ENCODE measurements around the gene SPTB.
"Not testable (repeated sequence)": the region's sequence is repeated elsewhere in the genome, so short reads cannot be mapped to it uniquely, and the experiment has no call there.

SPTB gene

GRCh38 chr14:64815257-64815656, 64.5 kb downstream of the SPTB start:
- no peak for DNase-seq

GRCh38 chr14:64812412-64812811, 67.3 kb downstream of the SPTB start:
- peak; percentile 97 for DNase-seq

GRCh38 chr14:64811676-64812075, 68.0 kb downstream of the SPTB start:
- peak; percentile 40 for DNase-seq

DNA sequence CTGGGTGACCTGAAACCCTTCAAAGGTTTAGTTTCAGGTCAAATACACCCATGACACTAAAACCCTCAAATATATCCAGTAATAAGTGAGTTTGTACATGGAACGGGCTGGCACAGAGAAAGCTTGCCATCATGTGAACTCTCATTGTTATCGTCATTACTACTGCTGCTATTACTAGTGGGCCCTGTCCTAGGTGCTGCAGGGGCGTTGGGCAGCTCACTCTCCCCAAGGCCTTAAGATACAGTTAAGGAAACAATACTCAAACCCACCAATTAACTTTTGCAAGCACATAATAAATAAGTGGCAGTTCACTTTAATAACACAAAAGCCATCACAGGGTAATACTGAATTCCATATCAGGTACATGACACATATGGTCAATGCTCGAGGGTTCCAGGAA, 71.3 kb downstream of the SPTB start:
- no peak for DNase-seq

- DNase-seq, result no peak
Observed at GRCh38 chr14:64807551-64807950, 72.2 kb downstream of the SPTB start.

DNA sequence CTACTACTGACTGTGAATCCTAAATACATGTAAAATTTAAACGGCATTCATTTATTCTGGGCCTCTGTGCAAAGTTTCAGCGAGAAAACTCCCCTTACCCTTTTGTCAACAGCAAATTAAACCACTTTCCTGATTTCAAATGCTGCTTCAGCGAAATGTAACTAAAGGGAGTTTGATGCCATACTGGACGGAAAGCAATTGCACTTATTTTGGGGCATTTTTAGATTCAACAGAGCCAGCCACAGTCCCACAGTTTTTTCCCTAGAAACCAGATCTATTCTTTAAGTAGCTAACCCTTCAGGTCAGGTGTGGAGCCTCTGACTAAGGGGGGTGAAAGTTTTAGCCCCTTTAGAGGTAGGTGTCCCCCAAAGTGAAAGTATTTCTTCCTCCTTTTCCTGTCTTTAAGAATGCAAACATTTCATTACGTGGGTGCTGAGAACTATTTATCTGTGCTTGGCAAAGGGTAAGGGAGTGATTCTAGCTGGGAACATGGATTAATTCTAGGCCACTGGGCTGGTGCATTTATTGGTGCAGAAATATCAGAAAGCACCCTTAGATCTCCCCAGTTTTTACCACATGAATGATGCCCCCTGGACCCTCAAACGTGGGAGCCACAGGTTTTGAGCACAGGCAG, 72.7 kb downstream of the SPTB start:
- DNase-seq, result no peak

GRCh38 chr14:64806202-64806861, 73.4 kb downstream of the SPTB start:
- DNase-seq, result peak; percentile 98

DNA sequence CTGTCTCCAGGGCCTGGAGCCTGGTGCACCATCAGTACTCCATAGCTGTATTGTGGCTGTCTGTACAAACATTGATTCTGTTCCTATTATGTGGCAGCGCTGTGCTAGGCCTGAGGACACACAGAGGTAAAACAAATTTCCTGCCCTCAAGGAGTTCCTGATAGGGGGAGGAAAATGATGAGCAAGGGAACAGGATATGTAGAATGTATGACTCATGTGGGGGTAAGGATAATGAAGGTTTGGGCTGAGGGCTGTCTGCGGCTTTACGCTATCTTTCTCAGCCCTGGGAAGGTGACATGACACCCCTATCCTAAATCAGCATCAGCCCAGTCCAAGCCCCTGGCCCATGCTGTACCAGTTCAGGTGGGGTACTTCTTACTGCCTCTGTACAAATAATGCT, 74.1 kb downstream of the SPTB start:
- DNase-seq, result not testable (repeated sequence)

DNA sequence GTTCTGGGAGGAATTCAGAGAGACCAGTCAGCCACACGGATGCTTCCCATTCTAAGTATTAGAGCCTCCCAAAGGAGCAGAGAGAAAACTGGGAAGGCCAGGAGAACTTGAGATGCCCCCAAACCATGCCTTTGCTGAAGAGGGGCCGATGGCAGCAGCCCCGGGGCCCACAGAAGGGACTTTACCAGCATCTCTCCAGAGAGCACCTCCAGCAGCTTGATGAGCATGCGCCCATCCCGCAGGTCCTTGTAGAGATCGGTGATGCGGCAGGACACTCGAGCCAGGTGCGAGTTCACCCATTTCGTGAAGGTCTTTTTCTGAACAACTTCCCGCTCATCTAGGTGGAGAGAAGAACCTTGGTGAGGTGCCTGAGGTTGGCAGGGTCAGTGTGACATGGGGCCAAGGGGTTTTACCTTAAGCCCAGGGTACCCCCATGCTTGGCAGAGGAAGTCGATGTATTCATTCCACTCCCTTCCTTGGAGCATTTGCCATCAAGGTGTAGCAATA, 74.9 kb downstream of the SPTB start:
- no peak for DNase-seq

- no peak for DNase-seq
Observed at GRCh38 chr14:64801800-64802199, 77.9 kb downstream of the SPTB start.

- no peak for DNase-seq
Observed at GRCh38 chr14:64801046-64801445, 78.7 kb downstream of the SPTB start.

DNA sequence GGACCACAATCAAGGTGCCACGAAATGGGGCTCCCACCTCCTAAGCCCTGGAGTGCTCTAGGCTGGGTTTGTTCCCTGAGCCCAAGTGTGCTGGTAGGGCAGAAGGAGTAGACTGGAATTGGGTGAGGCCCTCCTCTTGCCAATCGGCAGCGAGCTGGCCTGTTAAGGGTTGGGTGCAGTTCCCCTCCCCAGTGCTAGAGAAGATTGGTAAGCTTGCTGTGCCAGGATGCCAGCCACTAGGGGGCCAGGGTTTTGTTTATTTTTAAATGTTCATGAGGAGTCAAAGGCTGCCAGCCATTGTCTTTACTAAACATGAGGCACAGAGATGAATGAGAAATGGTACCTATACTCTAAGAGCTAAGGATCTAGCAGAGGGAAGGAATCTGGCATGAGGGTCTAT, 79.7 kb downstream of the SPTB start:
- DNase-seq, result no peak

- DNase-seq, result no peak
Observed at GRCh38 chr14:64799555-64799954, 80.2 kb downstream of the SPTB start.

DNA sequence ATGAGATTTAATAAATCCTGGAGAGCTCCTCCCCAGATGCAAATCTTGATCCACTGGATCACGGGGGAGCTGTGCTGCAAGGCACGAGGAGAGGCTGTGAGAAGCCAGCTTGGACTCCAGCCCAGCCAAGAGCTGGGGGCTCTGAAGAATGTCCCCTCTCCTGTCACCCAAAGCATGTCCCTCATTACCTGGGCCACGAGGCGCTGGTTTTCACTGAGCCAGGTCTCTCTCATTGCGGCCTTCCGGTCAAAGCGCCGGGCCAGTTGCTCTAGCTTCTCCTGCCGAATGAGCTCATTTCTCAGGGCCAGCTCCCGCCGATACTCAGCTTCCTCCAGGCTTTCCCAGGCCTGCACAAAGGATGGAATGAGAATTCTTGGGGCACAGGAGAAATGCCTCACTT, 83.3 kb downstream of the SPTB start:
- no peak for DNase-seq

DNA sequence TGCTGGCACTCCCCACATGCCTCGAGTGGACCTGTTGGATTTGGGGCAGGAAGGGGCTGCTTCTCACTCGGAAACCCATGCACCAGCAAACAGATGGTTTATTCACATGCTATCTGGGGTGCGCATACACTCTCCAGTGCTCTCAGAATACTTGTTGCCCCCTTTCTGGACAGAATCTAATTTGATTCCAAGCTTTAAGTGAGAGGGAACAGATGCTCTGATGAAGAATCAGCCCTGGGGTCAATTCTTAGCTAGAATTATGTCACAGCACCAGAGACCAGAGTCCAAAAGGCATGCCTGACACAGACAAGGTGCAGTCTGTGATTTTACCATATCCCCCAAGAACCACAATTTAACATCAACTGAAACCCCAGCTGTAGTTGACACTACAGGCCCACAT, 83.8 kb downstream of the SPTB start:
- DNase-seq, result no peak

DNA sequence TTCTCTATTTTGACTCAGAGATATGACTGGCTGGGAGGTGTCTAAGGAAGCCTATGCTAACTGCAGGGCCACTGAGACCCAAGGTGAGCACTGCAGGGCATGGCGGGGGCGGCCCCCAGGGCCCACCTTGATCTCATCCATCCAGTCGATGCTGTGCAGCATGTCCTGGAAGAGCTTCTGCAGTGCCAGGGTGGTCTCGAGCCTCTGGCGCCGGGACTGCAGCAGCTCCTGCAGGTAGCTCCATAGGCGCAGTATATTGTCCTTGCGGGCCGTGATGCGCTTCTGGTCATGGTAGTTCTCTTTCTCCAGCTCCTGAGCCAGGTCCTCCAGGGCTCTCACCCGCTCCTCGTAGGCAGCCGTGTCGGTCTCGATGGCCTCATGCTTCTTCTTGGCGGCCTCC, 84.5 kb downstream of the SPTB start:
- no peak for DNase-seq

DNA sequence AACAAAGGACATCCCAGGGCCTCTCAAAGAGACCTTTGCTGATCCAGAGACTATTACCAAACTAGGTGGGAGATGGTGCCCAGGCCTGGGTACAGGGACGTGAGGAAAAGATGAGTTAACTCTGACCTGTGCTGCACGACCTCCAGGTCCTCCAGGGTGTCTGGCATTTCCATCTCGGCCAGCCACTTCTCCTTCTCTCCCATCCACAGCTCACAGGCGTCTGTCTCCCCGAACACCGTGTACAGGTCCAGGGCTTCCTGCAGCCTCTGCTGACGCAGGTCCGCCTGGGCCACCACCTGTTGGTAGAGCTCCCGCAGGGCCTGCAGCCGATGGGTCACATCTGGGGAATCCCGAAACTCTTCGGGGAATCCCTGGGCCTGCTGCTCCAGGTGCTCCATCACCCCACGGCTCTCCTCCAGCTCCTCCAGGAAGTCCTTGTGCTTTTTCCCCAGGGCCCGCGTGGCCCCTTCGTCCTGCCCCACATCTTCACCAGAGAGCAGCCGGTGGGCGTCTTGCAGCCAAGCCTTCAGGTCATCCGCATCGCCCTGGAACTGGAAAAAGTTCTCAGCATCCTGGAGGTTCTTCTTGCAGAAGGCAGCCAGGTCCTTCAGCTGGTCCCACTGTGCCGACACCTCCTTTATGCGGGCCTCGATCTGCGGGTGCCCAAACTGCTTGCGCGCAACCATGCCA, 86.7 kb downstream of the SPTB start:
- no peak for DNase-seq

- peak; percentile 69 for DNase-seq
Observed at GRCh38 chr14:64792231-64792630, 87.5 kb downstream of the SPTB start.

GRCh38 chr14:64790478-64790877, 89.2 kb downstream of the SPTB start:
- no peak for DNase-seq

DNA sequence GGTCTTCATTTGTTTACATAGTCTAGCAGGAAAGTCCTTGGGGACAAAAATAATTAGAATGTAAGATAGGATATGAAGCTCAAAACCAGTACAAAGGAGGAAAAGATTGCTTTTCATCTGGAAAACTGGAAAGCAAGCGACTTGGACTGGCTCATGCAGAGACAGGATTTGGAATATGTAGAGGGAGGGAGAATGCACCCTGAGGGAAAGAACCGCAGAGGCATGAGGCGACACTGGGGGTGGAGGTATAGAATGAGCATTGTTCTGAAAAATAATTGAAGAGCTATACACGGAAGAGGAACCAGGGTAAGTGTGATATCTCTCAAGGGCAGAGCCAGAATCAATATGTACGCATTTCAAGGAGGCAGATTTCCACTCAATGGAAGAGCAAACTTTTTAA, 90.0 kb downstream of the SPTB start:
- no peak for DNase-seq

- DNase-seq, result peak; percentile 95
Observed at GRCh38 chr14:64788706-64789105, 91.0 kb downstream of the SPTB start.

DNA sequence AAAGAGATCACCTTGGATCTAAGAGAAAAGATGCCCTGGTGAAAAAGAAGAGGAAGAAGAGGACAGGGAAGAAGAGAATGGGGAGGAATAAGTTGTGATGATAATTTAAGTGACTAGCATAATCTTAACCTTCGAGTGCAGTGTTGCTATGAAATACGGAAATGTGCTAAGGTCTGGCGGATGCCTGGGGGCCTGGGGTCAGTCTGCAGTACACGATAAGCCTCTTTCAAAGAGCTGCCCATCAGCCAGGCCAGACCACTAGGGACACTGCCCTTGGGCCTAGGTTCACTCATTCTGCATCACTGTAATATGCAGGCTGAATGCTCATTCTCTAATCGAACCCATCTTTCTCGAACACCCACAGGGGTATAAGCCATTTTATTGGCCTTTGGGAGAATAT, 92.1 kb downstream of the SPTB start:
- DNase-seq, result no peak

DNA sequence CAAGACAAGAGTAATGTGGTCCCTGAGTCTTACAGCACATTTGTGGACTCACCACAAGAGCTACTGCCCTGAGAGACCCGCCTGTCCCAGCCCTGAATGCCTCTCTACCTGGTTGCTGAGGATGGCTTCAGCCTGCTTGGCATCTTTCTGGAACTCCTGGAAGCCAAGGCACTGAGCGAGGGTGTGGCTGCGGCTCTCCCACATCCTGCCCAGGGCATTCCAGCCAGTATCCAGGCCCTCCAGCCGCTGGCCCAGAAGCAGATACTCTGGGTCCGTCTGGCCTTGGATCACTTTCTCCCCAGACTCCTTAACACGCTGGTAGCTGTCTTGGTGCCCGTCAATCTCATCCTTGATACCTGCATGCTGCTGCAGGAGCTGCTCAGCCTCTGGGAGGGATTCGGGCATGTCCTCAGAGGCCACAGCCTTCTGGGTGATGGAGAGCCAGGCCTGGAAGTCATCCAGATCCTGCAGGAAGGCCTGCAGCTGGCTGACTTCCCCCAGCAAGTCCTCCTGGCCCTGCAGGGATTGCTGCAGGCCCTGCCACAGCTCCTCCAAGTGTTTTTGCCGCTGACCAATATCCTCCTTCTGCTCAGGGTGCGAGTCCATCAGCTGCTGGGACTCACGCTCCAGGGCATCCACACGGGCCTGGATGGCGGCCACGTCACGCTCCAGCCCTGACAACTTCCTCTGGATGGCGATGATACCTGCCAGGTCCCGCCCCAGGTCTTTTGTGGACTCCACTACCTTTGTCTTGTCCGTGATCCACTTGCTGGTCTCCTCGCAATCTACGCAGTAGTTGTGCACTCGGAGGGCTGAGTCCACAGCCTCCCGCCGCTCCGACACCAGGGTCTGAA, 93.2 kb downstream of the SPTB start:
- no peak for DNase-seq

Data from DMS79 treated with DMSO at 0.1 percent for 48 hours (cell line).